ENCODE data around the gene HSFX4. TPM values are rescaled to one million over a fixed set of nuclear protein-coding genes. Genes with fewer than 3 reads are reported as not detected.
A peak's percentile ranks its signal among the peaks of the same experiment; 100 is the strongest.

The HSFX4 gene
- total and polyA plus RNA-seq, 5 donors = not detected

- WGBS = 11% methylated on average over 1 of the region's 1 CpG
- Histone ChIP-seq H3K4me3 (ENCODE audit: low read length) (no peak overlapping the region), H3K27ac (ENCODE audit: low read length) (no peak overlapping the region), H3K27me3 (ENCODE audit: control insufficient read depth, insufficient read depth) (no peaks in the 10 kb centered on the region), H3K9me3 (ENCODE audit: control insufficient read depth, low read length) (no peaks in the 10 kb centered on the region), H3K4me1 (ENCODE audit: control insufficient read depth, insufficient read depth, low read length) (no peaks in the 10 kb centered on the region)
- no peak for DNase-seq
- peak; percentile 36 to 64 for ATAC-seq
- intact Hi-C loops (cut with DNase I) = loop anchor here in 1 of 4 donors (10.0 kb wide), 1 partner anchor 754 kb away; no protein-coding TSS in a partner anchor
Observed at GRCh38 chrX:149950681-149951080, 21.3 kb downstream of the HSFX4 start.

- no peaks in the 10 kb centered on the region for H3K9me3 ChIP-seq (ENCODE audit: control insufficient read depth, low read length)
- H3K27me3 ChIP-seq (ENCODE audit: control insufficient read depth, insufficient read depth) = no peaks in the 10 kb centered on the region
- no peak for ATAC-seq
- peaks cover 2% of the 10 kb centered on the region for H3K4me1 ChIP-seq (ENCODE audit: control insufficient read depth, insufficient read depth, low read length)
- 83% methylated on average over 2 of the region's 2 CpGs for WGBS
- no peak overlapping the region for H3K4me3 ChIP-seq (ENCODE audit: low read length)
- no peak for DNase-seq
- intact Hi-C loops (cut with DNase I) = loop anchor here in 1 of 4 donors (10.0 kb wide), 1 partner anchor 403 kb away; the partner anchor contains the start of gene MAMLD1
- H3K27ac ChIP-seq (ENCODE audit: low read length) = no peak overlapping the region
Observed at GRCh38 chrX:149961572-149961971, 32.2 kb downstream of the HSFX4 start.

GRCh38 chrX:149962010-149962409 lies 32.6 kb downstream of the HSFX4 start:
- ATAC-seq (no peak), DNase-seq (no peak)

GRCh38 chrX:149962859-149963757 lies 33.7 kb downstream of the HSFX4 start:
- ATAC-seq (peak; percentile 86 to 96), DNase-seq (peak; percentile 32 to 73 (median 58))
- no peaks in the 10 kb centered on the region for H3K27me3 ChIP-seq (ENCODE audit: control insufficient read depth, insufficient read depth)
- intact Hi-C loops (cut with DNase I) = loop anchor here in 1 of 4 donors (10.0 kb wide), 1 partner anchor 402 kb away; the partner anchor contains the start of gene MAMLD1
- H3K9me3 ChIP-seq (ENCODE audit: control insufficient read depth, low read length) = no peaks in the 10 kb centered on the region
- no peak overlapping the region for H3K4me3 ChIP-seq (ENCODE audit: low read length)
- WGBS = 36% methylated on average over 9 of the region's 9 CpGs
- H3K27ac ChIP-seq (ENCODE audit: low read length) = peak overlapping the region; percentile 27
- peaks cover 2% of the 10 kb centered on the region for H3K4me1 ChIP-seq (ENCODE audit: control insufficient read depth, insufficient read depth, low read length)

More at GRCh38 chrX:149962010-149962409, 32.6 kb downstream of the HSFX4 start:
- peaks cover 2% of the 10 kb centered on the region for H3K4me1 ChIP-seq (ENCODE audit: control insufficient read depth, insufficient read depth, low read length)
- H3K27ac ChIP-seq (ENCODE audit: low read length) = no peak overlapping the region
- no peaks in the 10 kb centered on the region for H3K27me3 ChIP-seq (ENCODE audit: control insufficient read depth, insufficient read depth)
- intact Hi-C loops (cut with DNase I) = loop anchor here in 1 of 4 donors (10.0 kb wide), 1 partner anchor 403 kb away; the partner anchor contains the start of gene MAMLD1
- H3K9me3 ChIP-seq (ENCODE audit: control insufficient read depth, low read length) = no peaks in the 10 kb centered on the region
- H3K4me3 ChIP-seq (ENCODE audit: low read length) = no peak overlapping the region

GRCh38 chrX:149979126-149979644 lies 49.8 kb downstream of the HSFX4 start:
- ATAC-seq = no peak
- no peak overlapping the region for H3K27ac ChIP-seq (ENCODE audit: low read length)
- no peaks in the 10 kb centered on the region for H3K9me3 ChIP-seq (ENCODE audit: control insufficient read depth, low read length)
- H3K4me3 ChIP-seq (ENCODE audit: low read length) = no peak overlapping the region
- DNase-seq = no peak
- peaks cover 5% of the 10 kb centered on the region for H3K4me1 ChIP-seq (ENCODE audit: control insufficient read depth, insufficient read depth, low read length)
- intact Hi-C loops (cut with DNase I) = loop anchor here in 1 of 4 donors (10.0 kb wide), 1 partner anchor 376 kb away; no protein-coding TSS in a partner anchor
- WGBS = 71% methylated on average over 3 of the region's 3 CpGs
- H3K27me3 ChIP-seq (ENCODE audit: control insufficient read depth, insufficient read depth) = no peaks in the 10 kb centered on the region

Other genes starting within 250 kb of the HSFX4 start
- not detected for gene MAGEA11, start 217.5 kb upstream of the HSFX4 start, total RNA-seq
- not detected for gene MAGEA11, start 217.5 kb upstream of the HSFX4 start, polyA plus RNA-seq
- 1 to 10 TPM; 1.9 to 4.1 (median 3.0) TPM for gene HSFX1, start 155.5 kb upstream of the HSFX4 start, total RNA-seq
- gene HSFX1, start 155.5 kb upstream of the HSFX4 start, polyA plus RNA-seq = 2.1 TPM
- not detected for gene MAGEA9, start 147.6 kb upstream of the HSFX4 start, total RNA-seq
- not detected for gene MAGEA9, start 147.6 kb upstream of the HSFX4 start, polyA plus RNA-seq
- gene MAGEA8, start 48.4 kb upstream of the HSFX4 start, total RNA-seq = not detected
- gene MAGEA8, start 48.4 kb upstream of the HSFX4 start, polyA plus RNA-seq = not detected
- 10 to 100 TPM; 26.4 to 31.2 (median 27.9) TPM for gene EOLA2, start 8.9 kb downstream of the HSFX4 start, total RNA-seq
- gene EOLA2, start 8.9 kb downstream of the HSFX4 start, polyA plus RNA-seq = 24.8 TPM

Measured in right cardiac atrium (tissue), 5 donors.